DND-41 (cell line): ENCODE data around the gene MBOAT7.

ENCODE experiments used
- ATAC-seq: fragments of 200-7000 bp; cut with Tn5 transposase; 3 replicates; pipeline ENCODE4 v1.9.1; 2021; ENCODE audit warnings: low read depth; ENCODE audit not compliant: insufficient read depth
- DNase-seq: peaks from one replicate; pipeline ENCODE4 v3.0.0-alpha.2; 2020
- H2AFZ ChIP-seq: 2 replicates; pipeline ENCODE4 v1.6.0; 2012; ENCODE audit warnings: low read depth, low read length
- H3K27ac ChIP-seq: 2 replicates; pipeline ENCODE4 v1.5.1; 2012; ENCODE audit warnings: low read length, inconsistent platforms
- H3K27me3 ChIP-seq: fragments of 200-600 bp; sonication (generic); 2 replicates; pipeline ENCODE4 v1.6.0; 2012; ENCODE audit warnings: low read length, mild to moderate bottlenecking, inconsistent platforms; ENCODE audit not compliant: insufficient read depth, poor library complexity
- H3K36me3 ChIP-seq: 2 replicates; pipeline ENCODE4 v1.5.1; 2012; ENCODE audit warnings: low read length, inconsistent platforms; ENCODE audit not compliant: insufficient read depth
- H3K4me1 ChIP-seq: 2 replicates; pipeline ENCODE4 v1.5.1; 2012; ENCODE audit warnings: mild to moderate bottlenecking, low read length; ENCODE audit not compliant: insufficient read depth
- H3K4me2 ChIP-seq: 2 replicates; pipeline ENCODE4 v1.6.0; 2012; ENCODE audit warnings: mild to moderate bottlenecking, moderate library complexity, low read length, inconsistent platforms; ENCODE audit not compliant: insufficient read depth
- H3K4me3 ChIP-seq, 2 experiments: fragments of 200-600 bp in 1 of 2; shearing (Covaris generic) in 1 of 2; 2 replicates each; pipeline ENCODE4 v1.5.1; 2012 to 2016; ENCODE audit warnings: inconsistent platforms in 2 of 2, low read length in 2 of 2, mild to moderate bottlenecking in 2 of 2, low read depth in 1 of 2, moderate library complexity in 1 of 2
- H3K79me2 ChIP-seq: 2 replicates; pipeline ENCODE4 v1.6.0; 2012; ENCODE audit warnings: low read length, inconsistent platforms; ENCODE audit not compliant: insufficient read depth
- H3K9ac ChIP-seq: 2 replicates; pipeline ENCODE4 v1.6.0; 2012; ENCODE audit warnings: low read depth, mild to moderate bottlenecking, inconsistent platforms, low read length, moderate library complexity
- H3K9me3 ChIP-seq: 2 replicates; pipeline ENCODE4 v1.5.1; 2012; ENCODE audit warnings: low read length, moderate library complexity, mild to moderate bottlenecking, inconsistent platforms; ENCODE audit not compliant: insufficient read depth, severe bottlenecking
- H4K20me1 ChIP-seq: 2 replicates; pipeline ENCODE4 v1.6.0; 2012; ENCODE audit warnings: low read length; ENCODE audit not compliant: insufficient read depth
- CTCF ChIP-seq: IDR thresholded peaks from 2 replicates; pipeline ENCODE4 v1.5.1; 2012; ENCODE audit warnings: borderline replicate concordance, low read length, moderate library complexity, mild to moderate bottlenecking; ENCODE audit not compliant: poor library complexity, severe bottlenecking; ENCODE audit errors: extremely low read depth
- EZH2 ChIP-seq: IDR thresholded peaks from 3 replicates; pipeline ENCODE4 v1.6.1; 2012; ENCODE audit warnings: borderline replicate concordance, low read depth, mild to moderate bottlenecking, moderate library complexity, low read length, inconsistent platforms; ENCODE audit not compliant: severe bottlenecking

MBOAT7 gene

GRCh38 chr19:54152267-54152666 is 37.1 kb downstream of the MBOAT7 start:
- H3K4me3 ChIP-seq: no peak overlapping the region
- no peak overlapping the region for H2AFZ ChIP-seq
- H3K4me2 ChIP-seq: no peak overlapping the region
- no peak for ATAC-seq
- H3K27ac ChIP-seq: no peak overlapping the region
- no peaks in the 10 kb centered on the region for H3K27me3 ChIP-seq
- peaks cover 6% of the 10 kb centered on the region; the same call in 1 of the 2 replicates for H3K4me1 ChIP-seq
- no peak for DNase-seq
- TF ChIP-seq EZH2 (no peak), CTCF (no peak)
- peaks cover 12% of the 10 kb centered on the region for H3K79me2 ChIP-seq
- H3K36me3 ChIP-seq: peaks cover 98% of the 10 kb centered on the region
- H4K20me1 ChIP-seq: peaks cover 48% of the 10 kb centered on the region
- H3K9me3 ChIP-seq: no peaks in the 10 kb centered on the region
- H3K9ac ChIP-seq: no peak overlapping the region

DNA sequence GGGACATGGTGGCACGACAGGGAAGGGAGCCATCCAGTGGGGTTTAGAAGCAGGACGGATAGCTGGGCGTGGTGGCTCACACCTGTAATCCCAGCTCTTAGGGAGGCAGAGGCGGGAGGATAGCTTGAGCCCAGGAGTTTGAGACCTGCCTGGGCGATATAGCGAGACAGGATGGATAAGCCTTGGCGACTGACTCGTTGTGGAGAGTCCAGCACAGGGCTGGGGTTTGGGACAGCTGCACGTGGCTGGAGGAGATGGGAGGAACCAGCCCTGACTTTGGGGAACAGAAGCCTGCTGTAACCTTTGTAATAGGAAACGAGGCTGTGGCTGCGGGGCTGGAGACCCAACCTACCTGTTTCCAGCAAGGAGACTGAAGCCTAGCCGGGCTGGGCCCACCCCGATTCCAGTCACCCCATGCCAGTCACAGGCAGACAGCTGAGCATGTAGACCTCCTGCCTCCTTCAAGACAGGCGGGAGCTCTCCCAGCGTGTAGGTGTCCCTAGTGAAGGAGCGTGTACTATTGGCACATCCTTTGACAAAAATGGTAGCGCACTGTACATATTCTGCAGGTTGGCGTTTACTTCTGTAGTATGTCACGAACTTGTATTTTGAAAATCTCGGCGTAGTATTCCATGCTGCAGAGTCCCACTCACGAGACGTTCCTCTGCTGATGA is 37.9 kb downstream of the MBOAT7 start:
- peaks cover 48% of the 10 kb centered on the region for H4K20me1 ChIP-seq
- H3K36me3 ChIP-seq: peaks cover 98% of the 10 kb centered on the region
- H3K4me1 ChIP-seq: no peaks in the 10 kb centered on the region
- H2AFZ ChIP-seq: no peak overlapping the region
- TF ChIP-seq CTCF (no peak), EZH2 (no peak)
- H3K4me3 ChIP-seq: no peak overlapping the region
- H3K4me2 ChIP-seq: no peak overlapping the region
- no peak overlapping the region for H3K9ac ChIP-seq
- H3K79me2 ChIP-seq: peaks cover 5% of the 10 kb centered on the region; the same call in 1 of the 2 replicates
- no peak overlapping the region for H3K27ac ChIP-seq
- DNase-seq (no peak), ATAC-seq (no peak)
- no peaks in the 10 kb centered on the region for H3K27me3 ChIP-seq
- H3K9me3 ChIP-seq: no peaks in the 10 kb centered on the region

DNA sequence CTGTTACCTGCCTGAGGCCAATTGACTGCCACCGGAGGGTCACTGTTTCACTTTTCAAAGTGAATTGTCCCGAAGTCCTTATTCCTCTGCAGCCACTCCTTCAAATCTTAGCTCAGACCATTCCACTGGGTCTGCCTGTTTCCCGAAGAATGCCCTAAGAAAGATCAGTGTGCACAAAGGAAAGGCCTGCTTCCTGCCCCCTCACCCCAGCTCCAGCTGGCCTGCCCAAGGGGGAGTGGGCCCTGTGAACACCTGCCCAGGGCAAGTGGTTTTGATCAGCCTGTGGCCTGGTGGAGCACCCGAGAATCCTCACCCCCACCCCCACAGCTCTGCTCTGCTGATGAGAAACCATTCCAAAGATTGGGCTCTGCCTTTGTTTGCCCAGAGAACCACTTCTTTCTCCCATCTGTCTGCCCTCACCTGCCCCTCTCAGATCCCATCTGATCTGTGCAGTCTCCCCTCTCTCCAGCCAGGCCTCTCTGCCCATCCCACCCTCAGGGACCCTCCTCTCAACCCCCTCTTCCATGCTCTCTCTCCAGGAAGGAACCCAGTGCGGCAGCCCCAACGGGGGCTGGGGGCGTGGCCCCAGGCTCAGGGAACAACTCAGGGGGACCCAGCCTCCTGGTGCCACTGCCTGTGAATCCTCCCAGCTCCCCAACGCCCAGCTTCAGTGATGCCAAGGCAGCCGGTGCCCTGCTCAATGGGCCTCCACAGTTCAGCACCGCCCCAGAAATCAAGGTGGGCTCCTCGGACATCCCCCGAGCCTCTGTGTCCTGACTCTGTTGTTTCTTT is 40.2 kb downstream of the MBOAT7 start:
- DNase-seq: no peak
- Histone ChIP-seq H4K20me1 (peaks cover 51% of the 10 kb centered on the region), H3K27me3 (no peaks in the 10 kb centered on the region), H3K79me2 (peaks cover 5% of the 10 kb centered on the region; the same call in 1 of the 2 replicates), H3K9me3 (no peaks in the 10 kb centered on the region), H2AFZ (no peak overlapping the region), H3K27ac (no peak overlapping the region), H3K4me2 (no peak overlapping the region), H3K9ac (no peak overlapping the region), H3K4me3 (no peak overlapping the region), H3K4me1 (no peaks in the 10 kb centered on the region), H3K36me3 (peaks cover 98% of the 10 kb centered on the region)
- TF ChIP-seq CTCF (no peak), EZH2 (no peak)
- ATAC-seq: no peak
